Measurements from ENCODE around the gene CHMP1A.

Gene CHMP1A

DNA sequence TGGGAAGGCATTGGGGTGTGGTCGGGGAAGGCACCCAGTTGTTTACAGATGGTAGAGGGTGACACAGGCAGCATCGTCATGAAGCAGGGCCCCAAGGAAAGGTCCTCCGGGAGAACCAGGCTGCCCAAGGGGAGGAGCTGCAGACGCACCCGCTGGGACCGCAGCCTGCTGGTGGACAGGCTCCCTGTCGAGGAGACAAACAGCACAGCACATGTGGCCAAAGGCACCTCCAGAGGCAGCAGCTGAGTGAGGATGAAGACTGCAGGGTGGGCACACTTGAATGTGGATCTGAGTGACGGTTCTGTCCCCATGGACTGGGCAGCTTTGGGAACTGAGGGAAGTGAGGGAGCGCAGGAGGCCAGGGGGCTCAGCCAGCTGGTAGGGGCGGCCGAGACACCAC is 12.4 kb downstream of the CHMP1A start:
- DNase-seq (ENCODE audit: low spot score): no peak
- TF ChIP-seq, protein P1, sequence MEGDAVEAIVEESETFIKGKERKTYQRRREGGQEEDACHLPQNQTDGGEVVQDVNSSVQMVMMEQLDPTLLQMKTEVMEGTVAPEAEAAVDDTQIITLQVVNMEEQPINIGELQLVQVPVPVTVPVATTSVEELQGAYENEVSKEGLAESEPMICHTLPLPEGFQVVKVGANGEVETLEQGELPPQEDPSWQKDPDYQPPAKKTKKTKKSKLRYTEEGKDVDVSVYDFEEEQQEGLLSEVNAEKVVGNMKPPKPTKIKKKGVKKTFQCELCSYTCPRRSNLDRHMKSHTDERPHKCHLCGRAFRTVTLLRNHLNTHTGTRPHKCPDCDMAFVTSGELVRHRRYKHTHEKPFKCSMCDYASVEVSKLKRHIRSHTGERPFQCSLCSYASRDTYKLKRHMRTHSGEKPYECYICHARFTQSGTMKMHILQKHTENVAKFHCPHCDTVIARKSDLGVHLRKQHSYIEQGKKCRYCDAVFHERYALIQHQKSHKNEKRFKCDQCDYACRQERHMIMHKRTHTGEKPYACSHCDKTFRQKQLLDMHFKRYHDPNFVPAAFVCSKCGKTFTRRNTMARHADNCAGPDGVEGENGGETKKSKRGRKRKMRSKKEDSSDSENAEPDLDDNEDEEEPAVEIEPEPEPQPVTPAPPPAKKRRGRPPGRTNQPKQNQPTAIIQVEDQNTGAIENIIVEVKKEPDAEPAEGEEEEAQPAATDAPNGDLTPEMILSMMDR (IDR thresholded peaks at IDR 0.05; ENCODE audit: borderline replicate concordance, control extremely low read depth, extremely low read depth, insufficient read depth, missing control alignments): no peak
- in situ Hi-C loops (cut with MboI; ENCODE audit: low sequenced_read_pairs, unreplicated experiment): no loop called here

DNA sequence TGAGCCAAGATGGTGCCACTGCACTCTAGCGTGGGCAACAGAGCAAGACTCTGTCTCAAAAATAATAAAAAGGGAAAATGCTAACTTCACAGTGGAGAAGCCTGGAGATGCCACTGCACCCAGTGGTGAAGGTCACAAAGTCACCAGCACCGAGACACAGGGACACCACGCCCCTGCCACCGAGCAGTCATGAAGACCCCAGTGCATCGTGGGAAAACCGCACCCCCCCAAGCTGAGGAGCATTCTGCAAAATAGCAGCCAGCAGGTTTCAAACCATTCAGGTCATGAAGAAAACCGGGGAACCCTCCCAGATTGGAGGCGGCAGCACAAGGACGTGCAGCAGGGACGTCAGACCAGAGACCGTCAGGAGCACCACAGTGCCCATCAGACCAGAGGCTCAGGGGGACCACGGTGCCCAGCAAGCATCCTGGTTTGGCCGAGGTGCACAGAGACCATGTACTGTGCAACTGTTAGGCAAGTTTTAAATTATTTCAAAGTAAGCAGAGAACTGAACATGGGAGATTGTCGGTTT is 13.7 kb downstream of the CHMP1A start:
- in situ Hi-C loops (cut with MboI; ENCODE audit: low sequenced_read_pairs, unreplicated experiment): no loop called here
- DNase-seq (ENCODE audit: low spot score): no peak
- TF ChIP-seq, protein P1 (IDR thresholded peaks at IDR 0.05; ENCODE audit: borderline replicate concordance, control extremely low read depth, extremely low read depth, insufficient read depth, missing control alignments): no peak

DNA sequence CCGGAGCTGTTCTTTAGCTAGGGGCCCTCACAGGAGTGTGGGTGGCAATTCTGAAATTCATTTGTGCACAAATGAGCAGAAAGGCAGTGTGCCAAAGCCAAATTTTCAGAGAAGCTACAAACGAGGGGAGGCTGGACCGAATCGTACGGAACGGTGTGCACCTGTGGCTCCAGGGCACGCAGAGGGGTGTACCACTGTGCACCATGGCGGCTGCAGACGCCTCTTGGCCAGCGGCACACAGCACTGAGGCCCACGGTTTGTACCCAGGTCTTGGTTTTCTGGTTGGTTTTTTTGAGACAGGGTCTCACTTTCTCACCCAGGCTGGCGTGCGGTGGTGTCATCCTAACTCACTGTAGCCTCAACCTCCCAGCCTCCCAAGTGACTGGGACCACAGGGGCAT is 14.9 kb downstream of the CHMP1A start:
- in situ Hi-C loops (cut with MboI; ENCODE audit: low sequenced_read_pairs, unreplicated experiment): no loop called here
- DNase-seq (ENCODE audit: low spot score): no peak
- TF ChIP-seq, protein P1 (IDR thresholded peaks at IDR 0.05; ENCODE audit: borderline replicate concordance, control extremely low read depth, extremely low read depth, insufficient read depth, missing control alignments): no peak

DNA sequence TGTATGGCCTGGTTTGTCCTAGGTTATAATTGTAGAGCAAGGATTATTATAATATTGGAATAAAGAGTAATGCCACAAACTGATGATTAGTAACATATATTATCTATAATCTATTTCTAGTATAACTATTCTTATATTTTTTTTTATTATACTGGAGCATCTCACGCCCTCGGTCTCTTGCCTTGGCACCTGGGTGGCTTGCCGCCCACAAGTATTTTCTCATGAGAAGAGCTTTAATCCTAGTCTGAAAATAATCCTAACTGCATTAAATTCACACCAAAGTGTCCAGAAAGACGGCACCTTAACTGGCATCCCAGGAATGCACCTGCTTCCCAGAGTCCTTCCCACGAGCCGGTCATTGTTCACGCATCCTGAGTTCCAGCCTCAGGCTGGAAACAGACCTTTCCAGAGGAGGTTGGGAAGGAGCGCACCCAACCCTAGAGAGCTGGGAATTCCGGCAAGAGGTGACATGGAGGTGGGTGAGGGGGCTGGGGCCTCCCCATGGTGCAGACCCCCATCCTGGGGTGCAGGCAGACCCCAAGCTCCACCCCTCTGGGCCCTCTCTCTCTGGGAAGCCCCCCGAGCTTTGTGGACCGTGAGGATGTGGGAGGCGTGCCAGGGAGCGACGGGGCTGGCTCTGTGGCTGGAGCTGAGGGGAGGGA is 15.9 kb downstream of the CHMP1A start:
- DNase-seq (ENCODE audit: low spot score): no peak
- in situ Hi-C loops (cut with MboI; ENCODE audit: low sequenced_read_pairs, unreplicated experiment): no loop called here

DNA sequence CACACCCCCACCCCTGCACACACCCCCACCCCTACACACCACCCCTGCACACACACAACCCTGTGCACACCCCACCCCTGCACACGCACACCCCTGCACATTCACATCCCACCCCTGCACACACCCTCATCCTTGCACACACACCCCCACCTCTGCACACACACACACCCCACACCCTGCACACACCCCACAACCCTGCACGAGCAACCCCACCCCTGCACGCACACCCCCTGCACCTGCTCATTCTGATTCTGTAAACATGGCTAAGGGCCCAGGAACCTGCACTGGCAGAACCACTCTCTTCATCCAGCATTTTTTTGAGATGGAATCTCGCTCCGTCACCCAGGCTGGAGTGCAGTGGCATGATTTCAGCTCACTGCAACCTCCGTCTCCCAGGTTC is 18.1 kb downstream of the CHMP1A start:
- in situ Hi-C loops (cut with MboI; ENCODE audit: low sequenced_read_pairs, unreplicated experiment): no loop called here
- DNase-seq (ENCODE audit: low spot score): no peak
- TF ChIP-seq, protein P1 (IDR thresholded peaks at IDR 0.05; ENCODE audit: borderline replicate concordance, control extremely low read depth, extremely low read depth, insufficient read depth, missing control alignments): no peak

More for the DNA sequence above, 15.9 kb downstream of the CHMP1A start:
- TF ChIP-seq, protein P1 (IDR thresholded peaks at IDR 0.05; ENCODE audit: borderline replicate concordance, control extremely low read depth, extremely low read depth, insufficient read depth, missing control alignments): no peak

DNA sequence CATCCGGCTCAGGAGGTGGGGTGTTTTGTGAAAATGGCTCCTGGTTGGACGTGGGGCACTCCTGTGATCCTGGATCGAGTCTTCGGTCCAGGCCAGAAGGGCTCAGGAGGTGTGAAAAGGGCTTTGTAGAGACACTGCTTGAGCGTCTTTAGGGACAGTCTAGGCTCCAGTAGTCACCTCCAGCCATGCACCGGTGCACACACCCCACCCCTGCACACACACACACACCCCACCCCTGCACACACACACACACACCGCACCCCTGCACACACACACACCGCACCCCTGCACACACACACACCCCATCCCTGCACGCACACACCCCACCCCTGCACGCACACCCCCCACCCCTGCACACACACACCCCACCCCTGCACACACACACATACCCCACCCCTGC is 19.1 kb downstream of the CHMP1A start:
- no peak for DNase-seq (ENCODE audit: low spot score)
- in situ Hi-C loops (cut with MboI; ENCODE audit: low sequenced_read_pairs, unreplicated experiment): no loop called here
- TF ChIP-seq, protein P1 (IDR thresholded peaks at IDR 0.05; ENCODE audit: borderline replicate concordance, control extremely low read depth, extremely low read depth, insufficient read depth, missing control alignments): no peak
